GM12891 (cell line): Measurements from ENCODE around the gene TTC23.
"Not testable (repeated sequence)": the region's sequence is repeated elsewhere in the genome, so short reads cannot be mapped to it uniquely, and the experiment has no call there.

Experiments
- DNase-seq: peaks from one replicate; pipeline ENCODE4 v3.0.0; 2011; ENCODE audit warnings: low spot score; ENCODE audit not compliant: insufficient read length
- FAIRE-seq: peaks from 2 replicates; lab custom pipeline; 2011; peaks lifted over from hg19 to GRCh38; lab: Jason Lieb, UNC
- PAX5 ChIP-seq: IDR thresholded peaks from 2 replicates; pipeline ENCODE4 v1.6.1; 2011; ENCODE audit warnings: low read length, moderate library complexity, mild to moderate bottlenecking; ENCODE audit not compliant: insufficient read depth, severe bottlenecking
- POLR2A ChIP-seq: IDR thresholded peaks from 2 replicates; pipeline ENCODE4 v1.6.1; 2011; ENCODE audit warnings: low read depth, low read length, control low read depth
- POLR2AphosphoS5 ChIP-seq: IDR thresholded peaks from 2 replicates; pipeline ENCODE4 v1.6.1; 2011; ENCODE audit warnings: low read depth, low read length, control low read depth
- POU2F2 ChIP-seq: IDR thresholded peaks from 2 replicates; pipeline ENCODE4 v1.6.1; 2011; ENCODE audit warnings: low read depth, mild to moderate bottlenecking, control low read depth, low read length, moderate library complexity
- SPI1 ChIP-seq: IDR thresholded peaks from 2 replicates; pipeline ENCODE4 v1.6.1; 2011; ENCODE audit warnings: low read depth, low read length, control low read depth
- TAF1 ChIP-seq: IDR thresholded peaks from 2 replicates; pipeline ENCODE4 v1.6.1; 2011; ENCODE audit warnings: low read depth, low read length, control low read depth

The TTC23 gene

GRCh38 chr15:99209326-99209725 lies 40.1 kb downstream of the TTC23 start:
- FAIRE-seq: no peak
- DNase-seq: no peak
- no peak for TF ChIP-seq SPI1
- TF ChIP-seq PAX5: no peak

- TF ChIP-seq POLR2A (no peak), PAX5 (no peak), SPI1 (no peak), POLR2AphosphoS5 (no peak)
- DNase-seq (no peak), FAIRE-seq (no peak)
Measured at GRCh38 chr15:99207672-99208071, 41.7 kb downstream of the TTC23 start.

GRCh38 chr15:99202176-99202552 lies 47.2 kb downstream of the TTC23 start:
- no peak for TF ChIP-seq SPI1
- no peak for TF ChIP-seq POLR2A
- TF ChIP-seq TAF1: no peak
- no peak for TF ChIP-seq PAX5
- no peak for TF ChIP-seq POU2F2
- TF ChIP-seq POLR2AphosphoS5: no peak
- no peak for FAIRE-seq
- no peak for DNase-seq

GRCh38 chr15:99201408-99202175 lies 47.8 kb downstream of the TTC23 start:
- FAIRE-seq (no peak), DNase-seq (no peak)
- no peak for TF ChIP-seq POU2F2
- no peak for TF ChIP-seq SPI1
- no peak for TF ChIP-seq PAX5
- TF ChIP-seq POLR2A: no peak
- TF ChIP-seq TAF1: no peak
- no peak for TF ChIP-seq POLR2AphosphoS5

- DNase-seq (no peak), FAIRE-seq (no peak)
- TF ChIP-seq PAX5 (no peak), TAF1 (no peak), POU2F2 (no peak), POLR2AphosphoS5 (no peak), POLR2A (no peak), SPI1 (no peak)
Measured at GRCh38 chr15:99197856-99198255, 51.5 kb downstream of the TTC23 start.

- not testable (repeated sequence) for FAIRE-seq, DNase-seq
Measured at GRCh38 chr15:99192181-99192580, 57.2 kb downstream of the TTC23 start.

GRCh38 chr15:99187936-99188335 lies 61.4 kb downstream of the TTC23 start:
- DNase-seq: no peak
- no peak for FAIRE-seq
- no peak for TF ChIP-seq SPI1
- TF ChIP-seq PAX5: no peak
- no peak for TF ChIP-seq POLR2AphosphoS5
- TF ChIP-seq TAF1: no peak
- TF ChIP-seq POLR2A: no peak

- DNase-seq (no peak), FAIRE-seq (no peak)
Measured at GRCh38 chr15:99185414-99186130, 63.8 kb downstream of the TTC23 start.

GRCh38 chr15:99182791-99183190 lies 66.6 kb downstream of the TTC23 start:
- no peak for FAIRE-seq
- no peak for TF ChIP-seq SPI1
- TF ChIP-seq PAX5: no peak
- TF ChIP-seq TAF1: no peak
- TF ChIP-seq POLR2A: no peak
- TF ChIP-seq POLR2AphosphoS5: no peak
- no peak for TF ChIP-seq POU2F2

More at GRCh38 chr15:99185414-99186130, 63.8 kb downstream of the TTC23 start:
- TF ChIP-seq TAF1 (no peak), POU2F2 (no peak), POLR2A (no peak), PAX5 (no peak), POLR2AphosphoS5 (no peak), SPI1 (no peak)

GRCh38 chr15:99181545-99181971 lies 67.8 kb downstream of the TTC23 start:
- no peak for TF ChIP-seq POLR2A
- no peak for TF ChIP-seq TAF1
- no peak for TF ChIP-seq PAX5
- no peak for TF ChIP-seq SPI1
- no peak for TF ChIP-seq POU2F2
- TF ChIP-seq POLR2AphosphoS5: no peak
- no peak for DNase-seq
- FAIRE-seq: no peak

More at GRCh38 chr15:99182791-99183190, 66.6 kb downstream of the TTC23 start:
- DNase-seq: no peak
